Hepatocyte (in vitro differentiated cells): Measurements from ENCODE around the gene RIMS1. TPM values are rescaled to one million over a fixed set of nuclear protein-coding genes. Genes with fewer than 3 reads are reported as not detected.

Experiments used
- DNase-seq: peaks from one replicate; pipeline ENCODE4 v3.0.0-alpha.2; 2016; ENCODE audit warnings: low spot score
- H2AFZ ChIP-seq: fragments of 200-600 bp; sonication (generic); 2 replicates; pipeline ENCODE4 v1.6.0; 2016; ENCODE audit warnings: antibody characterized with exemption, mild to moderate bottlenecking
- H3K27ac ChIP-seq: fragments of 200-600 bp; sonication (generic); 2 replicates; pipeline ENCODE4 v1.5.1; 2016; ENCODE audit warnings: mild to moderate bottlenecking
- H3K27me3 ChIP-seq: fragments of 200-600 bp; sonication (generic); 2 replicates; pipeline ENCODE4 v1.6.1; 2016
- H3K36me3 ChIP-seq: fragments of 200-600 bp; sonication (generic); replicated peaks from 2 replicates; pipeline ENCODE4 v1.5.1; 2016; ENCODE audit warnings: low read depth; ENCODE audit not compliant: insufficient read depth
- H3K4me1 ChIP-seq: fragments of 200-600 bp; sonication (generic); 2 replicates; pipeline ENCODE4 v1.5.1; 2016; ENCODE audit warnings: mild to moderate bottlenecking, moderate library complexity; ENCODE audit not compliant: insufficient read depth
- H3K4me2 ChIP-seq: fragments of 200-600 bp; sonication (generic); 2 replicates; pipeline ENCODE4 v1.6.0; 2016
- H3K4me3 ChIP-seq: fragments of 200-600 bp; sonication (generic); 2 replicates; pipeline ENCODE4 v1.5.1; 2016; ENCODE audit warnings: mild to moderate bottlenecking
- H3K79me2 ChIP-seq: fragments of 200-600 bp; sonication (generic); 2 replicates; pipeline ENCODE4 v1.6.0; 2017; ENCODE audit warnings: mild to moderate bottlenecking
- H3K9me2 ChIP-seq: fragments of 200-600 bp; sonication (generic); replicated peaks from 2 replicates; pipeline ENCODE4 v1.6.0; 2017; ENCODE audit warnings: mild to moderate bottlenecking; ENCODE audit not compliant: insufficient read depth
- H3K9me3 ChIP-seq: fragments of 200-600 bp; sonication (generic); 2 replicates; pipeline ENCODE4 v1.5.1; 2016; ENCODE audit warnings: low read depth, mild to moderate bottlenecking
- H4K20me1 ChIP-seq: fragments of 200-600 bp; sonication (generic); 2 replicates; pipeline ENCODE4 v1.6.0; 2016; ENCODE audit warnings: mild to moderate bottlenecking; ENCODE audit not compliant: insufficient read depth, poor library complexity, severe bottlenecking
- CTCF ChIP-seq: fragments of 200-600 bp; sonication (generic); IDR thresholded peaks from 2 replicates; pipeline ENCODE4 v1.5.1; 2016; ENCODE audit warnings: antibody characterized with exemption, mild to moderate bottlenecking; ENCODE audit not compliant: poor library complexity
- EZH2 ChIP-seq: fragments of 200-600 bp; sonication (generic); IDR thresholded peaks from 2 replicates; pipeline ENCODE4 v1.6.1; 2016; ENCODE audit warnings: antibody characterized with exemption, mild to moderate bottlenecking, borderline replicate concordance
- EZH2phosphoT487 ChIP-seq: fragments of 200-600 bp; sonication (generic); IDR thresholded peaks from one replicate; pipeline ENCODE4 v1.6.1; 2018; ENCODE audit warnings: antibody characterized with exemption, mild to moderate bottlenecking, low read depth, moderate library complexity; ENCODE audit not compliant: unreplicated experiment, severe bottlenecking
- WGBS: methylation state at CpG from one replicate; pipeline ENCODE4 v1.1.6; 2016; ENCODE audit warnings: low lambda C conversion rate; ENCODE audit errors: missing lambda C conversion rate; 5-methylcytosine and 5-hydroxymethylcytosine counted together
- polyA plus RNA-seq: library from polyadenylated mRNA; unstranded; fragments of >200 nt; fragmentation: Nextera tagmentation; extraction: Ambion mirVana; gene quantifications from 2 replicates; pipeline ENCODE4 v1.2.1, GENCODE V29; 2016
- total RNA-seq: library from RNA; depleted of rRNA; stranded (reverse); fragments of >200 nt; gene quantifications from 2 replicates; pipeline ENCODE4 v1.2.3, GENCODE V29; 2014

The RIMS1 gene
- total and polyA plus RNA-seq, 2 experiments from 2014 or later = 0.45 to 5.5 TPM

GRCh38 chr6:72216222-72217068, 330.1 kb downstream of the RIMS1 start:
- no peak overlapping the region for H3K27ac ChIP-seq
- WGBS = 42% methylated on average over 4 of the region's 4 CpGs
- H3K4me3 ChIP-seq = no peak overlapping the region
- H4K20me1 ChIP-seq = no peaks in the 10 kb centered on the region
- H3K27me3 ChIP-seq = no peaks in the 10 kb centered on the region
- no peak for TF ChIP-seq EZH2phosphoT487
- no peak for TF ChIP-seq CTCF
- no peak for TF ChIP-seq EZH2
- H3K9me3 ChIP-seq = no peaks in the 10 kb centered on the region
- no peaks in the 10 kb centered on the region for H3K79me2 ChIP-seq
- no peaks in the 10 kb centered on the region for H3K36me3 ChIP-seq
- no peak overlapping the region for H2AFZ ChIP-seq
- DNase-seq = peak; percentile 37
- no peaks in the 10 kb centered on the region for H3K9me2 ChIP-seq
- H3K4me1 ChIP-seq = no peaks in the 10 kb centered on the region
- no peak overlapping the region for H3K4me2 ChIP-seq

GRCh38 chr6:72217626-72218025, 331.3 kb downstream of the RIMS1 start:
- DNase-seq = no peak
- no peak overlapping the region for H3K27ac ChIP-seq
- H3K4me1 ChIP-seq = no peaks in the 10 kb centered on the region
- TF ChIP-seq EZH2phosphoT487 = no peak
- no peak overlapping the region for H3K4me2 ChIP-seq
- H4K20me1 ChIP-seq = no peaks in the 10 kb centered on the region
- 90% methylated on average over 2 of the region's 2 CpGs for WGBS
- no peak overlapping the region for H2AFZ ChIP-seq
- no peak overlapping the region for H3K4me3 ChIP-seq
- no peaks in the 10 kb centered on the region for H3K27me3 ChIP-seq
- H3K9me3 ChIP-seq = no peaks in the 10 kb centered on the region
- no peaks in the 10 kb centered on the region for H3K79me2 ChIP-seq
- no peaks in the 10 kb centered on the region for H3K9me2 ChIP-seq
- H3K36me3 ChIP-seq = no peaks in the 10 kb centered on the region

- Histone ChIP-seq H4K20me1 (no peaks in the 10 kb centered on the region), H3K79me2 (no peaks in the 10 kb centered on the region), H3K27ac (no peak overlapping the region), H3K4me2 (no peak overlapping the region), H3K9me2 (no peaks in the 10 kb centered on the region), H3K4me3 (no peak overlapping the region), H3K9me3 (no peaks in the 10 kb centered on the region), H3K4me1 (no peaks in the 10 kb centered on the region), H3K36me3 (no peaks in the 10 kb centered on the region), H3K27me3 (no peaks in the 10 kb centered on the region), H2AFZ (no peak overlapping the region)
- TF ChIP-seq EZH2phosphoT487 (no peak), CTCF (no peak), EZH2 (no peak)
- DNase-seq = peak; percentile 64
- 17% methylated on average over 2 of the region's 2 CpGs for WGBS
Measured at GRCh38 chr6:72218125-72218524, 331.8 kb downstream of the RIMS1 start.

- Histone ChIP-seq H3K9me2 (no peaks in the 10 kb centered on the region), H3K4me3 (no peak overlapping the region), H3K36me3 (no peaks in the 10 kb centered on the region), H3K4me2 (no peak overlapping the region), H4K20me1 (no peaks in the 10 kb centered on the region), H3K4me1 (no peaks in the 10 kb centered on the region), H3K79me2 (no peaks in the 10 kb centered on the region), H3K27me3 (no peaks in the 10 kb centered on the region), H3K27ac (no peak overlapping the region), H3K9me3 (no peaks in the 10 kb centered on the region), H2AFZ (no peak overlapping the region)
- no peak for TF ChIP-seq EZH2
- TF ChIP-seq EZH2phosphoT487 = no peak
- no peak for TF ChIP-seq CTCF
- no peak for DNase-seq
Measured at GRCh38 chr6:72219536-72219935, 333.2 kb downstream of the RIMS1 start.
